Transverse colon (tissue), 4 donors: ENCODE results near the gene TOR1A.

Experiments used
- POLR2A ChIP-seq: fragments of 450-650 bp; IDR thresholded peaks from one replicate; pipeline ENCODE4 v1.6.1; 2016; ENCODE audit warnings: antibody characterized with exemption, mild to moderate bottlenecking, moderate library complexity
- POLR2AphosphoS5 ChIP-seq, 3 donors: sonication (generic); formaldehyde crosslinking; IDR thresholded peaks; one replicate each; pipeline ENCODE4 v1.6.1; 2016; ENCODE audit warnings: antibody characterized with exemption in 3 of 3
- TF ChIP-seq, protein P1 (sequence below), 5 experiments: fragments of 200-600 bp in 3 of 5; fragments of 450-650 bp in 2 of 5; sonication (generic) in 3 of 5; IDR thresholded peaks; 1 replicate in 2 of 5; 2 replicates in 3 of 5; pipeline ENCODE4 v1.5.1; 2016 to 2017; ENCODE audit warnings: antibody characterized with exemption in 5 of 5, inconsistent platforms in 3 of 5, mild to moderate bottlenecking in 2 of 5, moderate library complexity in 1 of 5

DNA sequence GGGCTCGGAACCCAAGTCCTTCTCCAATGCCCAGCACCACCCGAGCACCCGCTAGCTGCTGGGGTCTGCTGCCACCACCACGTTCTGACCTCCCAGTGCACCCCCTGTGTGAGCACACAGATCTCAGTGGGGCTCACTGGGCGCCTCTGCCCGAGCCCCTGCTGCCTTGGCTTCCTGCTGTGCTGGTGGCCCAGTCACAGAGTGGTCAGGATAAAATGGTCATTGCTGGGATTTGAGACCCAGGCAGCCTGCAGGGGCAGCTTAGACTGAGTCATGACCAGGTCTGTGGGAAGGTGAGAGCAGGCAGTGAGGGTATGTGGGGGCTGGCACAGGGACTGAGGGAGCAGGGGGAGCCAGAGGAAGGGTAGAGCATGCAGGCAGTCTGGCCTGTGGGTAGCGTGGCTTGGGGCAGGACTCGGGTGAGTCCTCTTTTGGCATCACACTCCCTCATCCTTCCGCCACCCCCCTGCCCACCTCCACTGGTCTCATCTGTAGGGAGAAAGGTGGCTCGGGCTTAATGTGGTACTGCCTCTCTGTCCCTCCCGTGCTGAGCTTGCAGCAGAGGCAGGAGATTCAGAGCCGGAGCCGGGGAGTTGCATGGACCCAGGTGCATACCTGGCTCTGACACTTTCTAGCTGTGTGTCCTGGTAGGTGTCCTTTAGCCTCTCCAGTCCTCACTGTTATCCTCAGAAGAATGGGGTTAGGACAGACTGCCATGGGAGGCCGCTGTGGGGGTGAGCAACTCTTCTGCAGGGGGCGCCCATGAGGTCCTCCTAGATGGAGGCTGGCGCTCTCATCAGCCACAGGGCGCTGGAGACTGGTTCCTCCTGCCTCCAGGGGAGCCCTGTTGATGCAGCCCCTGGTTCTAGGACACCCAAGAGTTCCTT lies 43.4 kb upstream of the TOR1A start:
- TF ChIP-seq POLR2A (no peak), POLR2AphosphoS5 (IDR thresholded peaks at IDR 0.05) (no peak)
- TF ChIP-seq, protein P1, sequence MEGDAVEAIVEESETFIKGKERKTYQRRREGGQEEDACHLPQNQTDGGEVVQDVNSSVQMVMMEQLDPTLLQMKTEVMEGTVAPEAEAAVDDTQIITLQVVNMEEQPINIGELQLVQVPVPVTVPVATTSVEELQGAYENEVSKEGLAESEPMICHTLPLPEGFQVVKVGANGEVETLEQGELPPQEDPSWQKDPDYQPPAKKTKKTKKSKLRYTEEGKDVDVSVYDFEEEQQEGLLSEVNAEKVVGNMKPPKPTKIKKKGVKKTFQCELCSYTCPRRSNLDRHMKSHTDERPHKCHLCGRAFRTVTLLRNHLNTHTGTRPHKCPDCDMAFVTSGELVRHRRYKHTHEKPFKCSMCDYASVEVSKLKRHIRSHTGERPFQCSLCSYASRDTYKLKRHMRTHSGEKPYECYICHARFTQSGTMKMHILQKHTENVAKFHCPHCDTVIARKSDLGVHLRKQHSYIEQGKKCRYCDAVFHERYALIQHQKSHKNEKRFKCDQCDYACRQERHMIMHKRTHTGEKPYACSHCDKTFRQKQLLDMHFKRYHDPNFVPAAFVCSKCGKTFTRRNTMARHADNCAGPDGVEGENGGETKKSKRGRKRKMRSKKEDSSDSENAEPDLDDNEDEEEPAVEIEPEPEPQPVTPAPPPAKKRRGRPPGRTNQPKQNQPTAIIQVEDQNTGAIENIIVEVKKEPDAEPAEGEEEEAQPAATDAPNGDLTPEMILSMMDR (IDR thresholded peaks at IDR 0.05), result no peak
